OCI-LY1 (cell line): ENCODE measurements around the gene NME9.

ENCODE experiments used
- CTCF ChIP-seq: fragments of 200-600 bp; sonication (generic), shearing (Covaris generic); IDR thresholded peaks from 2 replicates; pipeline ENCODE4 v1.5.1; 2017; ENCODE audit warnings: mild to moderate bottlenecking, antibody characterized with exemption, low read length, moderate library complexity, mixed read lengths
- EZH2 ChIP-seq: fragments of 200-600 bp; sonication (generic), shearing (Covaris generic); IDR thresholded peaks from 2 replicates; pipeline ENCODE4 v1.8.0; 2017; ENCODE audit warnings: borderline replicate concordance, mixed run types, mild to moderate bottlenecking, antibody characterized with exemption, low read length, moderate library complexity, mixed read lengths

GRCh38 chr3:138366006-138366759 lies 36.5 kb upstream of the NME9 start:
- TF ChIP-seq CTCF, result no peak
- TF ChIP-seq EZH2, result no peak
